Bronchial epithelial cell (primary cell): ENCODE measurements around the gene MACROD1. TPM values are rescaled to one million over a fixed set of nuclear protein-coding genes. Genes with fewer than 3 reads are reported as not detected.

ENCODE experiments used
- DNase-seq: peaks from one replicate; pipeline ENCODE4 v3.0.0-alpha.2; 2010; ENCODE audit warnings: low read depth
- FAIRE-seq: peaks from 2 replicates; lab custom pipeline; 2011; peaks lifted over from hg19 to GRCh38; lab: Jason Lieb, UNC
- H3K27me3 ChIP-seq: 2 replicates; pipeline ENCODE4 v1.5.1; 2011; ENCODE audit warnings: low read length; ENCODE audit not compliant: control insufficient read depth, insufficient read depth
- H3K36me3 ChIP-seq: 2 replicates; pipeline ENCODE4 v1.5.1; 2011; ENCODE audit warnings: low read length; ENCODE audit not compliant: control insufficient read depth, insufficient read depth
- H3K4me3 ChIP-seq: 2 replicates; pipeline ENCODE4 v1.5.1; 2011; ENCODE audit warnings: mild to moderate bottlenecking, low read depth, low read length, control low read depth
- CTCF ChIP-seq: IDR thresholded peaks from 2 replicates; pipeline ENCODE4 v1.5.1; 2011; ENCODE audit warnings: mild to moderate bottlenecking, moderate library complexity, low read length, control low read depth, inconsistent platforms; ENCODE audit not compliant: insufficient read depth, severe bottlenecking
- total RNA-seq: library from RNA; depleted of rRNA; stranded (reverse); fragments of >200 nt; gene quantifications from 2 replicates; pipeline ENCODE4 v1.2.1, GENCODE V29; 2014

MACROD1 gene
- total RNA-seq, 1 donor from 2014 or later = 17.9 TPM

- Histone ChIP-seq H3K4me3 (no peak overlapping the region), H3K36me3 (peaks cover 30% of the 10 kb centered on the region), H3K27me3 (no peaks in the 10 kb centered on the region)
- FAIRE-seq = no peak
- DNase-seq = no peak
- TF ChIP-seq CTCF = no peak
Measured at GRCh38 chr11:63996512-63996911, 169.4 kb downstream of the MACROD1 start.

DNA sequence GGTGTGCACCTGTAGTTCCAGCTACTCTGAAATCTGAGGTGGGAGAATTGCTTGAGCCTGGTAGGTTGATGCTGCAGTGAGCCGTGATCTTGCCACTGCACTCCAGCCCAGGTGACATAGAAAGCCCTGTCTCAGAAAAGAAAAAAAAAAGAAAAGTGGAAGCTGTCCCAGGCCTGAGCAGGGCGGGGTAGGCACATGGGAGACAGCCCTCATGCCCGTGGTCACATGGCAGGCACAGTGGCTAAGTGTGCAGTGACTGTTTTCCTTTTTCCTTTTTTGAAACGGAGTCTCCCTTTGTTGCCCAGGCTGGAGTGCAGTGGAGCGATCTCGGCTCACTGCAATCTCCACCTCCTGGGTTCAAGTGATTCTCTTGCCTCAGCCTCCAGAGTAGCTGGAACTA lies 171.9 kb downstream of the MACROD1 start:
- no peaks in the 10 kb centered on the region for H3K27me3 ChIP-seq
- H3K4me3 ChIP-seq = no peak overlapping the region
- peaks cover 37% of the 10 kb centered on the region for H3K36me3 ChIP-seq
- no peak for TF ChIP-seq CTCF
- DNase-seq (no peak), FAIRE-seq (no peak)

DNA sequence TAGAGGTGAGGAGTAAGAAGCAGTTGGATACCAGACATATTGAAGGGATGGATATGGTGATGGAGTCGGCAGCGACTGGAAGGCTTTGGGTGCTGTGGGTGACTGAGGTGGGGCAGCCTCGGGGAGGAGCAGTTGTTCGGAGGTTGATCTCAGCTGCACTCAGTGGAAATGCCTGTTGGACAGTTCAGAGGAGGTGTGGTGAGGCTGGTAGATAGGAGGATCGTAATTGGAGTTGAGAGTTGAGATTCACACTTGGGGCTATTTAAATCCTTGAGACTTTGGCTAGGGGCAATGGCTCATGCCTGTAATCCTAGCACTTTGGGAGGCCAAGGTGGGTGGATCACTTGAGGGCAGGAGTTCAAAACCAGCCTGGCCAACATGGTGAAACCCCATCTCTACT lies 172.8 kb downstream of the MACROD1 start:
- H3K27me3 ChIP-seq = no peaks in the 10 kb centered on the region
- FAIRE-seq (no peak), DNase-seq (no peak)
- no peak overlapping the region for H3K4me3 ChIP-seq
- no peak for TF ChIP-seq CTCF
- H3K36me3 ChIP-seq = peaks cover 41% of the 10 kb centered on the region

DNA sequence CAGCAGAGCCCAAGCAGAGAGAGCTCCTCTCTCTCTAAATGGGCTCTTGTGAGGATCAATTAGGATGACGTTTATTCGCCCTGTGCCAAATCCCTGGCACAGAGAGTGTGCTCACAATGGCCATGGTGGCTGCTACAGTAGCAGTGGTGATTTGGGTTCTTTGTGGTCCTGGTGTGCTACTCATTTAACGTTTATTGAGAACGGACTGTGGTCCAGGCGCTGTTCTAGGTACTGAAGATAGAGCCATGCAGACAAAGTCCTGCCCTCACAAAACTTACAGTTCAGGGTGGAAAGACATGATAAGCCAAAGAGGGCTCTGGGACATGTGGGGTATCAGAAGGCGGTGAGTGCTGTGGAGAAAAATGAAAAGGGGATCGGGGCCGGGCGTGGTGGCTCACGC lies 174.4 kb downstream of the MACROD1 start:
- no peak overlapping the region for H3K4me3 ChIP-seq
- no peak for DNase-seq
- no peaks in the 10 kb centered on the region for H3K27me3 ChIP-seq
- no peak for TF ChIP-seq CTCF
- peaks cover 29% of the 10 kb centered on the region for H3K36me3 ChIP-seq
- no peak for FAIRE-seq

DNA sequence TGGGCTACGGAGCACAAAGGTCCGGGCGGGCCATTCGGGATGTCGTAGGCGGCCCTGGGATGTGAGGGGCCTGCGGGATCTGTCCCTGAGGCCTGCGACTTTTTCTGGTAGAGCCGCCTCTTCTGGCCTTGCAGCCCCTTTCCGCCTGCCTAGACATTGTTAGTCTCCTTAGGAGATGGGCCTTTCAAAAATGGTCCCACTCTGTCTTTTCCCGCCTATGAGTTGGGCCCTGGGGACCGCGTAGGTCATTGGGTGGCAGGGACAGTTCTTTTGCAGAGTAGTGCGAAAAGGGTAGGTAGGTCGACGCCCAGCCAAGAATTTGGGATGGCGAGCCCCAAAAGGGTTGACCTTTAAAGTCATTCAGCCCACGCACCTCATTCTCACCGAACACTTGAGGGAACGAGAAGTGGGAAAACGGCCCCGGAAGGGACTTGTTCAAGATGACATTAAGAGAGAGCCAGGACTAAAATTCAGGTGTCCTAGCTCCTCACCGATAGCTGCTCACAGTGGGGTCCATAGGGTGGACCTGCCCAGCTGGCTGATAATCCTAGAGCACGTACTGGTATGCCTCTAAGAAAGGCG lies 178.9 kb downstream of the MACROD1 start:
- no peak for TF ChIP-seq CTCF
- peak overlapping the region; percentile 99 for H3K4me3 ChIP-seq
- H3K36me3 ChIP-seq = peaks cover 14% of the 10 kb centered on the region
- FAIRE-seq = no peak
- no peak for DNase-seq
- no peaks in the 10 kb centered on the region for H3K27me3 ChIP-seq

DNA sequence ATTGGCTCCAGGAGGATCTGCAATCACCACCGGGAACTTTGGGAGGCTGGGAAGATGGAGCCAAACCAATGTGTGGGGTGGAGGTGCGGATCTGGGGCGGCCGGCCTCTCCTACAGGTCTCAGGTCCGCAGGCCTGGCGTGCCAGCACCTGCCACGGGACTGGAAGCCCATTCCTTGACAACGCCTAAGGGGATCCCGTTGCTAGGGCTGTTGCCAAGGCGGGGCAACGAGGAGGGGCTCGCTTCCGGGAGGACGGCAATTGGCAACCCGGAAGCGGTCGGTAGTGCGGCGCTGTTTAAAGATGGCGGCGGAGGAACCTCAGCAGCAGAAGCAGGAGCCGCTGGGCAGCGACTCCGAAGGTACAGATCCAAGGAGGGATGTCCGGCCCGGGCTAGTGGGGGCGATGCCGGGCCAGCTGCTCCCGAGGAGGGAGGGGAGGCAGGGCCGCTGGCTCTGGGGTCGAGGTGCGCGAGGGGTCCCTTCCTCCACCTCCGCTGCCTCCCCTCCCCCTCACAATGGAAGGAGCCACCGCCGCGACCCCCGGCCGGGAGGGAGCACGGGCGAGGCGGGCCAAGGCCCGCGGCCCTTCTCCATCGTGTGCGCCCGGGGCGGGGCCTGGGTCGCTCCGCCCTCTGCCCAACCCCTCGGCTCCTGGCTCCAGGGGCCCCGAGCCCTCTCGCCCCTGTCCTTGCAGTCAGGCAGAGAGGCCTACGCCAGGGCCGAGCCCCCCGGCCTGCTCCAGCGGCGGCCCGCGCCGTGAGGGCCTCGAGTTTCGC lies 179.6 kb downstream of the MACROD1 start, which contains the start of gene OTUB1:
TSS of gene OTUB1 (plus strand) at position 283 of the 776 bp plus-strand sequence. CDS start at position 302, 19 bp downstream.
- TF ChIP-seq CTCF = no peak
- FAIRE-seq (no peak), DNase-seq (peak; percentile 95)
- no peaks in the 10 kb centered on the region for H3K27me3 ChIP-seq
- peak within 1 kb of the TSS; percentile 99 for H3K4me3 ChIP-seq
- peaks cover 10% of the 10 kb centered on the region for H3K36me3 ChIP-seq
